Mucosa of stomach (tissue), 1 donor: Measurements from ENCODE around the gene ERGIC1.

Experiments used
- H3K27me3 ChIP-seq: one replicate; pipeline ENCODE4 v1.7.0; 2013; ENCODE audit warnings: mild to moderate bottlenecking, low read length; ENCODE audit not compliant: control insufficient read depth, insufficient read depth
- H3K36me3 ChIP-seq: one replicate; pipeline ENCODE4 v1.7.0; 2013; ENCODE audit warnings: low read length; ENCODE audit not compliant: control insufficient read depth, insufficient read depth
- H3K4me1 ChIP-seq: one replicate; pipeline ENCODE4 v1.7.0; 2013; ENCODE audit warnings: mild to moderate bottlenecking, low read length; ENCODE audit not compliant: control insufficient read depth, insufficient read depth
- H3K4me3 ChIP-seq: one replicate; pipeline ENCODE4 v1.7.0; 2013; ENCODE audit warnings: low read length
- H3K9ac ChIP-seq: one replicate; pipeline ENCODE4 v1.7.0; 2013; ENCODE audit warnings: mild to moderate bottlenecking, low read length, moderate library complexity
- H3K9me3 ChIP-seq: one replicate; pipeline ENCODE4 v1.7.0; 2013; ENCODE audit warnings: mild to moderate bottlenecking, low read length, moderate library complexity; ENCODE audit not compliant: control insufficient read depth
- donor health status: Pancreatic carcinoma.

The ERGIC1 gene

GRCh38 chr5:172866378-172866777, 32.3 kb downstream of the ERGIC1 start:
- no peak overlapping the region for H3K9ac ChIP-seq
- no peak overlapping the region for H3K4me3 ChIP-seq
- peaks cover 33% of the 10 kb centered on the region for H3K4me1 ChIP-seq
- no peaks in the 10 kb centered on the region for H3K27me3 ChIP-seq
- no peaks in the 10 kb centered on the region for H3K9me3 ChIP-seq
- H3K36me3 ChIP-seq: no peaks in the 10 kb centered on the region

GRCh38 chr5:172866802-172867748, 33.0 kb downstream of the ERGIC1 start:
- Histone ChIP-seq H3K4me3 (no peak overlapping the region), H3K27me3 (no peaks in the 10 kb centered on the region), H3K36me3 (no peaks in the 10 kb centered on the region), H3K4me1 (peaks cover 34% of the 10 kb centered on the region), H3K9ac (no peak overlapping the region), H3K9me3 (no peaks in the 10 kb centered on the region)

- Histone ChIP-seq H3K27me3 (no peaks in the 10 kb centered on the region), H3K4me1 (peaks cover 34% of the 10 kb centered on the region), H3K9ac (no peak overlapping the region), H3K4me3 (no peak overlapping the region), H3K36me3 (no peaks in the 10 kb centered on the region), H3K9me3 (no peaks in the 10 kb centered on the region)
Measured at GRCh38 chr5:172867761-172868435, 33.8 kb downstream of the ERGIC1 start.

- Histone ChIP-seq H3K36me3 (no peaks in the 10 kb centered on the region), H3K4me3 (no peak overlapping the region), H3K27me3 (no peaks in the 10 kb centered on the region), H3K9ac (no peak overlapping the region), H3K9me3 (no peaks in the 10 kb centered on the region), H3K4me1 (peaks cover 34% of the 10 kb centered on the region)
Measured at GRCh38 chr5:172868436-172868923, 34.4 kb downstream of the ERGIC1 start.

GRCh38 chr5:172868924-172869591, 35.0 kb downstream of the ERGIC1 start:
- H3K36me3 ChIP-seq: no peaks in the 10 kb centered on the region
- H3K4me1 ChIP-seq: peaks cover 34% of the 10 kb centered on the region
- no peaks in the 10 kb centered on the region for H3K27me3 ChIP-seq
- no peak overlapping the region for H3K4me3 ChIP-seq
- no peaks in the 10 kb centered on the region for H3K9me3 ChIP-seq
- no peak overlapping the region for H3K9ac ChIP-seq

GRCh38 chr5:172869691-172870090, 35.6 kb downstream of the ERGIC1 start:
- H3K9me3 ChIP-seq: no peaks in the 10 kb centered on the region
- H3K36me3 ChIP-seq: no peaks in the 10 kb centered on the region
- no peak overlapping the region for H3K4me3 ChIP-seq
- H3K9ac ChIP-seq: no peak overlapping the region
- H3K27me3 ChIP-seq: no peaks in the 10 kb centered on the region
- peaks cover 34% of the 10 kb centered on the region for H3K4me1 ChIP-seq

GRCh38 chr5:172870291-172870714, 36.3 kb downstream of the ERGIC1 start:
- H3K9me3 ChIP-seq: no peaks in the 10 kb centered on the region
- H3K4me3 ChIP-seq: no peak overlapping the region
- no peaks in the 10 kb centered on the region for H3K27me3 ChIP-seq
- no peak overlapping the region for H3K9ac ChIP-seq
- H3K36me3 ChIP-seq: no peaks in the 10 kb centered on the region
- peaks cover 37% of the 10 kb centered on the region for H3K4me1 ChIP-seq

GRCh38 chr5:172870715-172871461, 36.8 kb downstream of the ERGIC1 start:
- no peaks in the 10 kb centered on the region for H3K27me3 ChIP-seq
- H3K9me3 ChIP-seq: no peaks in the 10 kb centered on the region
- H3K4me3 ChIP-seq: no peak overlapping the region
- H3K36me3 ChIP-seq: no peaks in the 10 kb centered on the region
- H3K9ac ChIP-seq: no peak overlapping the region
- peaks cover 43% of the 10 kb centered on the region for H3K4me1 ChIP-seq

- no peaks in the 10 kb centered on the region for H3K9me3 ChIP-seq
- peaks cover 40% of the 10 kb centered on the region for H3K4me1 ChIP-seq
- no peak overlapping the region for H3K9ac ChIP-seq
- H3K27me3 ChIP-seq: no peaks in the 10 kb centered on the region
- no peaks in the 10 kb centered on the region for H3K36me3 ChIP-seq
- no peak overlapping the region for H3K4me3 ChIP-seq
Measured at GRCh38 chr5:172871536-172871935, 37.5 kb downstream of the ERGIC1 start.

GRCh38 chr5:172871982-172872381, 37.9 kb downstream of the ERGIC1 start:
- H3K9ac ChIP-seq: no peak overlapping the region

GRCh38 chr5:172872997-172873491, 39.0 kb downstream of the ERGIC1 start:
- Histone ChIP-seq H3K36me3 (no peaks in the 10 kb centered on the region), H3K4me1 (peaks cover 43% of the 10 kb centered on the region), H3K9me3 (no peaks in the 10 kb centered on the region), H3K9ac (no peak overlapping the region), H3K27me3 (no peaks in the 10 kb centered on the region), H3K4me3 (no peak overlapping the region)

More at GRCh38 chr5:172871982-172872381, 37.9 kb downstream of the ERGIC1 start:
- Histone ChIP-seq H3K36me3 (no peaks in the 10 kb centered on the region), H3K27me3 (no peaks in the 10 kb centered on the region), H3K9me3 (no peaks in the 10 kb centered on the region), H3K4me3 (no peak overlapping the region), H3K4me1 (peaks cover 37% of the 10 kb centered on the region)
